Fibroblast of peridontal ligament (primary cell): ENCODE measurements around the gene PPIL3.
"Not testable (repeated sequence)": the region's sequence is repeated elsewhere in the genome, so short reads cannot be mapped to it uniquely, and the experiment has no call there.

Source experiments
- DNase-seq: peaks from one replicate; pipeline ENCODE4 v3.0.0-alpha.2; 2010; ENCODE audit errors: extremely low read depth

Gene PPIL3

DNA sequence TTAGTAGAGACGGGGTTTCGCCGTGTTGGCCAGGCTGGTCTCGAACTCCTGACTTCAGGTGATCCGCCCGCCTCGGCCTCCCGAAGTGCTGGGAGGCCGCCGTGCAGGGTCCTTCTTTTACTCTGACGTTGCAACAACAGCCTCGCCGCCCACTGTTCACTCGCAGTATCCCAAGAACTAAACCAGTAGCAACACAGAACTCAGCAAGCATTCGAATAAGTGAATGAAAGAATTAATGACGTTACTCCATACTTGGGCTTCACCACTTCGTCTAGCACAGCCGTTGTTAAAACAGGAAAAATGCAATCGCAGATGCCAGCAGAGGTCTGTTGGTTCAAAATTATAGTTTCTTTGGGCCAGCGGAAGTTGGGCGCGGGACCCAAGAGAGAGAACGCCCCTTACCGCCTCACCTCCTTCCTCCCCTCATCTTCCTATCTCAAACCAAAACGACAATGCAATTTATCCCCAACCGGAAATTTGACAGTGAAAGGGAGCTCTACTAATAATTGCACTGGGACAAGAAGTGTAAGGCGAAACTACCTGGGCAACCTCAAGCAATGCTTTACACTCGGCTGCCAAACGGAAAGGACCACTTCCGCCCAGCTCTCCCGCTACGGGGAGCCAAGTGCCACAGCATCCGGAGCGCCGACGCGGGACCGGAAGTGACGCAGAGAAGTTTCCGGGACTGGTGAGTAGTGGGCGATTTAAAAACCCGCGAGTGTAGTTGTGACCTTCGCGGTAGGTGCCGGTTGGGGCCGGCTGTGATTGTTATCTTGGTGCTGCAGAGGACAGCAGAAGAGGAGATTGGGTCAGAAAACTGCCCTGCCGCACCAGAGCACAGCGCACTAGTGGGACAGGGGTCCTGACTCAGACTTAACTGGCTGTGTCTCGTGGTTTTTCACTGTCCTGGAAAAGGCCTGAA lies at the start of gene PPIL3, which contains the start of gene NIF3L1:
Gene PPIL3 (minus strand): TSS at position 374 of the 922 bp plus-strand sequence. CDS start 1,462 bp downstream, outside the sequence.
Gene NIF3L1 (plus strand): TSS at position 668 of the 922 bp plus-strand sequence. CDS start 2,573 bp downstream, outside the sequence.
- peak; percentile 97 for DNase-seq

DNA sequence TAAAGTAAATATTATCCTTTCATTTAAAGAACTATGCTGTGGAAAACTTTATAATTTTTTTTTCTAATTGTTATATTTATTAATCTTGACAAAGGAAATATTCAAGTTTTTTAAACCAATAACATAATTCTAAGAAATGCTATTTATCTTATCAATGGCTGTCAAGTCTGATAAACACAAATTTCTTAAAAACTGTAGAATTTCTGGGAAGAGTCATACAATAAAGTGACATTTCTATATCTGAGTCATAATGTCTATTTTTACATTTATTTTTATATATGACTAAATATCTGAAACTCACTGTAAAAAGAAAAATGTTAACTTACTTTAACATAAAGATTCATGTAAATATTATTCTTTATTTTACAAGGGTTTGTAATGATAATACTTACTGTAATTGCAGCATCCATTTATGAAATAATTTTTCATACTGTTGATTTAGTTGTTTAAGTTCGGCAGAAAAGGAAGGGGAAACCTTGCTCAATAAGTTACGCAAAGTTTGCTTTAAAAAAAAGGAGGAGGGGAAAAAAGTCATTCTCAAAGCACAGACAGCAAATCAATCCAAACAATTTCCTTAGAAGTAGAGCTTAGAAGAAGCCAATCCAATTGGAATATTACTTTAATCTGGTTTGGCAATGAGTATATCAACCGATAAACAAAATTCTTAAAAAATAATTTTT lies 42.2 kb upstream of the PPIL3 start:
- peak; percentile 23 for DNase-seq

DNA sequence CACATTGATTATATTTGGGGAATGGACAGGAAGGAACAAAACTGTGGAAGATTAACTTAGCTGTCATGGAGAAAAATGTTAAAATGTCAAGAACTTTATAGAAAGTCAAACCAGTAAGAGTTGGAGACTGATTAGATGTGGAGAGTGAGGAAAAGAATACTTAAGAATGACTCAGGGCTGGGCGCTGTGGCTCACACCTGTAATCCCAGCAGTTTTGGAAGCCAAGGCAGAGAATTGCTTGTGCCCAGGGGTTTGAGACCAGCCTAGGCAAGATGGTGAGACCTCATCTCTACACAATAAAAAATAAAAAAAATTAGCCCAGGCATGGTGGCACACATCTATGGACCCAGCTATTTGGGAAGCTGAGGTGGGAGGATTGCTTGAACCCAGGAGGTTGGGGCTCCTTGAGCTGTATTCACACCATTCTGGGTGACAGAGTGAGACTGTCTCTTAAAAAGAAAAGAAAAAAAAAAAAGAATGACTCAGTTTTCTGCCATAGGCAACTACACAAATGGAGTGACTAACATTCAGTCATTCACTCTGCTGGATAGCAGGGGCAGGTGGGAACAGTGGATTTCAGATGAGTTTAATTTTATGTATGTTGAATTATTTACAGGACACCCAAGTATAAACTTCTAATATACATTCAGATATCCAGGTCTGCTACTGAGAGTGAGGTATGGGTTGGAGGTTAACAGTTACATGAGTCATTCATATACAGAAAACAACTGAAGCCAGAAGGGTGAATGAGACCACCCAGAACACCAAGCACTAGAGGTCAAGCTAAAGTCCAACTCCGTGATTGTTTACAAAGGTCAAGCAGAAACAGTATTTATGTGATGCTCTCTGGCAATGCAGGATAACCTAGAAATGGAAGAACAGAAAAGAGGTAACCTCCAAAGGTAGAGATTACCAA lies 40.7 kb upstream of the PPIL3 start:
- no peak for DNase-seq

DNA sequence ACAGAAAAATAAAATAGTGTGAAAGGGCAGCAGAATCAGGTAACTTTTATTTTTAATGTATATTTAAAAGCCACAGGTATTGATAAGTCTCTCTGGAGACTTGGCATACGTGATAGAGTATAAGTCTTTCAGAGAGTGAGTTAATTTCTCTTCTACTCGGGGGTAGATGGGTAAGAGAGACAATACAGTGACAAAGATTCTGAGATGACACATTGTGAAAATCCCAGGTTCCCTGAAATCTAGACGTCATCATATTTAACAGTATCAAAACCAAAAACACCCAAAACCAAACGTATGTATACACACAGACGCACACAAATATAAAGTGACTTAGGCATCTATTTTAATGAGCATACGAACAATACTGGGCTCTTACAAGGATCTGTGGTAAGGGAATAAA lies 33.6 kb upstream of the PPIL3 start:
- DNase-seq, result no peak

DNA sequence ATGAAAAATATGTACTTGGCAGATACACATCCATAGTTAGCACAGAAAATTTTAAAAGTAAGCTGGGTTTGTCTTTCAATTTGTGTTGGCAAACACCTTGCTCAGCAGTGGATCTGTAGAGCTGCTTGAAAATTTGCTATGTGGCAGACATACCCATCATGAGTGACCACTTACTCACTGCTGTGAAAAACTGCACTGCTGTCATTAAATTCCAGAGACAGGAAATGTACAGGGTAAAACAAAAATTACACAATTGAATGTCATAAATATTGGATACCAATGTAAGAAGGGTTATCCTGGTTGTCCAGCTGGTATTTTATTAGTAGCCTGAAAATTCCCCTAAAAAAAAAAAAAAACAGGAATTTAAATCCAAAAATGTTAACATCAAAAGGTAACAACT lies 24.8 kb upstream of the PPIL3 start:
- peak; percentile 16 for DNase-seq

DNA sequence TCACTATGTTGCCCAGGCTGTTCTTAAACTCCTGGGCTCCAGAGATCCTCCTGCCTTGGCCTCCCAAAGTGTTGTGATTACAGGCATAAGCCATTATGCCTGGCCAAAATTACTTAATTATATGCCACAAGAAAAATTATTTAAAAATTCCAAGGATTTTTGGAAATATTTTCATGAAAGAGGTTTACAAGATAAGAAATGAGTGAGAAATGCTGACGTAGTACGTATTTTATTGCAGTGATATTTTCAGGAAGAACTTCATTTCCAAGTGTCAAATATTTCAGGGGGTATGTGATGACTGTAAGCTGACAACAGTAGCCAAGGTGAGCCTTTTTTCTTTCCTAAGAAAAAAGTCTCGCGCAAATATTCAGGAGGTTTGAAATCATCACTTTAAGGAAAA lies 21.1 kb upstream of the PPIL3 start:
- DNase-seq, result no peak

DNA sequence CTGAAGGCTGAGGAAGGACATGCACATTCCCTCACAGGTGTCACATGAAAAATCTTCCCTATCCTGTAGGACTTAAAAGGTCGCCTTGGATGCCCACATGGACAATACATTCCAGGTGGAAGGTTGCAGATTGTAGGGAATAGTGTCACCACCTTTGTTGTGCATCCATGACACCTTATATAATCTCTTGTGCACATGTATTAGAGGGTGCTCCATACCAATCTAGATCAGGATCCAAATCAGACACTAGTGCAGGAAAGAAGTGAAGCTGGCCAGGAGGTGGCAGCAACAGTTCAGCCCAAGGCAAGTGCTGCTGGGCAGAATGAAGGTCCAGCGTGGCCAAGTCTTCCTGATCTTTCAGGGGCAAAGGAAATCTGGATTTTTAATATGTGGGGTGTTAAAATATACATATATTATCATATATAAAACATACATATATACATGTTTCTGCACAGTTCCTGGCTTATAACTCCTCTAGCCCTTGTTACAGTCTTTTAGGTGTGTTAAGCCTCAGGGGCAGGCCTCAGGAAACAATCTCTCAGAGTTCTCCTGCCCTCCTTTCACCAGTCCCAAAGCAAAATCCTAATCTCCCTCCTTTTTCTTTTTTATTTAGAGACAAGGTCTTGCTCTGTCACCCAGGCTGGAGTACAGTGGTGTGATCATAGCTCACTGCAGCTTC lies 16.9 kb upstream of the PPIL3 start:
- peak; percentile 80 for DNase-seq

DNA sequence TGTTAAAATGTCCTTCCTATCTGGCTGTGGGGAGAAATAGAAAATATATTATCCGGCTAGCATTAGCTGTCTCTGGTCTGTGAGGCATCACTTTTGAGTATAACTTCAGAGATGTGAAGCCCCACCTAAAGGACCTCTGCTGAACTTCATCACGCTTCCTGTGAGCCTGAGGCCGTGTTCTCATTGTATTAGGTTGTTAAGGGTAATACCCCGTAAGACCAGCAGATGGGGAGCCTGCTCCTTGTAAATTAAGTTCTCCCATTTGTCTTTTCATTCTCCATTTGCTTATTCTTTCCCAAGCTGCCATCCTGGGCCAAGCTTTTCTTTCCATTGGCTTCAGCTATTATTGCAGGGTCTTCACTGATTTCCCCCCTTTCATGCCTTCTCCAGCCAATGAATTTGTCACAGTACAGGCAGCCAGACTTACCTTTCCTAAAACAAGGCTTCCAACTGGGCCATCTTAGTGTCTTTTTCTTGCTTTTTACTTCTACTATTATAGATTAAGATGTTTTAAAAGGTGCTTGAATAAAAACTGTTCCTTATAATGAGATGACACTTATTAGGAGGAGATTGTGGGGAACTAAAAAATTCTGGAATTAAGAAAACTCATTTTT lies 12.7 kb upstream of the PPIL3 start:
- DNase-seq, result peak; percentile 93

DNA sequence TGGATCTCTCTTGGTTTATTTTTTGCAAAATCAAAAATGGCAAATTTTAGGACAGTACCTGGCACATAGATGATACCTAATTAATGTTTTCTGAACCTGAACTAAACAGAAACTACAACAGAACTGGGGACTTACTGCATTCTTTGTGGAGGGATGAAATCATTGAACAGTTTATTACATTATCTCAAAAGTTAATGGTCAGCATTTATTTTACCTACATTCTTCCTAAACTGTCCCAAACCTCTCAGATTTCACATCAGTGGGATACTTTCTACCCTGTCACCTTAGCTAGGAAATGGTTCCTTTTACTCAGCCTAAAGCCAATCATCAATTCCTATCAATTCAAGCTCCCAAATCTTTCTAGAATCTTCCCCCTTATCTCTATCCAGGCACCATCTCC lies 10.6 kb upstream of the PPIL3 start:
- DNase-seq, result no peak

DNA sequence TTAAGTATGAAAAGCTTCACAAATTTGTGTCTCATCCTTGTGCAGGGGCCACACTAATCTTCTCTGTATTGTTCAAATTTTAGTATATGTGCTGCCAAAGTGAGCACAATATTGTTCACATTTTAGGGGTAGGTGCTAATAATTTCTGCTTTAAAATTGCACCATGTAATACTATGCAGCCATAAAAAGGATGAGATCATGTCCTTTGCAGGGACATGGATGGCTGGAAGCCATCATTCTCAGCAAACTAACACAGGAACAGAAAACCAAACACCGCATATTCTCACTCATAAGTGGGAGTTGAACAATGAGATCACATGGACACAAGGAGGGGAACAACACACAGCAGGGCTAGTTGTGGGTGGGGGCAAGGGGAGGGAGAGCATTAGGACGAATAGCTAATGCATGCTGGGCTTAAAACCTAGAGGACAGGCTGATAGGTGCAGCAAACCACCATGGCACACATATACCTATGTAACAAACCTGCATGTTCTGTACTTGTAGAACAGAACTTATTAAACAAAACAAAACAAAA lies 7.1 kb downstream of the PPIL3 start:
- DNase-seq, result not testable (repeated sequence)

DNA sequence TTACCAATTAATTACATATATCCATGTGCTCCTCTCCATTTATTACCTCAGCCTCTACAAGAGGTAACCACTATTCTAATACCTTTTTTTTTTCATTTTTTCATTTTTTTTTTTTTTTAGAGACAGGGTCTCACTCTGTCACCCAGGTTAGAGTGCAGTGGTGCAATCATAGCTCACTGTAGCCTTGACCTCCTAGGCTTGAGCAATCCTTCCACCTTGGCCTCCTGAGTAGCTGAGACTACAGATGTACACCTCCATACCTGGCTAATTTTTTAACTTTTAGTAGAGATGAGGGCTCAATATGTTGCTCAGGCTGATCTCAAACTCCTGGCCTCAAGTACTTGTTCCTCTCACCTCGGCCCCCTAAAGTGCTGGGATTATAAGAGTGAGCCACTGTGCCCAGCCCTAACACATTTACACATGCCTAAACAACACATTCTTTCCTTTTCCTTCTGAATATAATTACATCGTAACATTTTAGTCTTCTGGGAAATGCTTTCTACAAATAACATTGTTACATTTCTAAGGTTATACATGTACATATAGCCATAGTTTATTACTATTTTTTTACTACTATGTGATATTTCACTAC lies 10.5 kb downstream of the PPIL3 start:
- no peak for DNase-seq

DNA sequence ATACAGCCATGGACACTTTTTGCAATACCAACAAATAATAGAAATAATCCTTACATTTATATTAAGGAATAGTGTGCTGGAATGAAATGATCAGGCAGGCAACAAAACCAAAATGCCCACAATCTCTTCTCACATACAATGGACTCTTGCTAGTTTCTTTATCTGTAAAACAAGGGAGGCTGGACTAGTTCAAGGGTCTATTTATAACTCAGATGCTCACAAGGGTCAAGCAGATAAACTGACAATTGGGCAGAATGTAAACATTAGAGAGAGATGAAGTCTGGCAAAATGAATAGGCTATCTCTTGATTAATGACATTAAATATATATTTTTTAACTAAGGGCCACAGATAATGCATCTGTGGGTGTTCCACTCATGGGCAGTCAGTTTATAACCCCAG lies 11.4 kb downstream of the PPIL3 start:
- DNase-seq, result no peak

DNA sequence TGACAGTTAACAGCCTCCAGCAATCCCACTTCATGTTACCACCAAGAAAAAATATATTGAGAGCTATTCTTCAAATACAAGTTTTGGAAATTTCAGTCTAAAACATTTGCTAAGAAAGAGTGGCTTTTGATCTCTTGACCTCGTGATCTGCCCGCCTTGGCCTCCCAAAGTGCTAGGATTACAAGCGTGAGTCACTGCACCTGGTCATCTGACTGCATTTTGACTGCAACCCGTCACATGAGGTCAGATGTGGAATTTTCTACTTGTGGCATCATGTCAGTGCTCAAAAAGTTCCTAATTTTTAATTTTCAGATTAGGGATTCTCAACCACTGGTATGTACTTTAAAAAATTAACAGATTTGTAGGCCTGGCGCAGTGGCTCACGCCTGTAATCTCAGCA lies 15.3 kb downstream of the PPIL3 start:
- no peak for DNase-seq

DNA sequence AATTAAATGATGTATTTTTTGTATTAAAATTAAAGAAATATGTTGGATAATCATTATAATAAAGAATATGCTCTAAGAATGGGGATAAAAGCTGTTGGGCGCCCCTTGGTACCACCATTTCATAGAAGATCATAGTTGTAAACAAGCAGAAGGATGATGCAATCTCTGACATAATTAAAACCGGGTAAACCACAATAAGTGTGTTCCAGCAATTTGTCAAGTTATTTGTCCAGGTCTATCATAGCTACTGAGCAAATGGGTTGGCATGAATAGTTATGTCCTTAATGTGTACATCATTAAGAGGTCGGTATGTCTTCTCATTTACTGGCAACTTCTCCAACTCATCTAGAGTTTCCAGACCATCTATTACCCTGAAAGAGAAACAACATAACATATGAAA lies 17.7 kb downstream of the PPIL3 start:
- no peak for DNase-seq

DNA sequence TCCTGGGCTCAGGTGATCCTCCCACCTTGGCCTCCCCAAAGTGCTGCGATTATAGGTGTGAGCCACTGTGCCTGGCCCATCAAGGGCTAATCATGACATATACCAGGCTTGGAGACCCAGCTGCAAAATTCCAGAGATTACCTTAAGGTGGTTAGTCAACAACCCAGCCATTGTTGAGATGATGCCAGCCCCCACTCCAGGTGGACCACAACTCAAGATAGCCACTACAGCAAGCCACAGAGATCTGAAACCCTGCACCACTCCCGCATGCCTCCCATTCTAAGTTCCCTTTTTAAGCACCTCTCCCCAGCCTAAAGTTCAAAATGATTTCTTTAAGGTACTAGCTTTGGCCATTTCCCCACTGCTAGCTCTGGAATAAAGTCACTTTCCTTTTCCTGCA lies 19.9 kb downstream of the PPIL3 start:
- no peak for DNase-seq

DNA sequence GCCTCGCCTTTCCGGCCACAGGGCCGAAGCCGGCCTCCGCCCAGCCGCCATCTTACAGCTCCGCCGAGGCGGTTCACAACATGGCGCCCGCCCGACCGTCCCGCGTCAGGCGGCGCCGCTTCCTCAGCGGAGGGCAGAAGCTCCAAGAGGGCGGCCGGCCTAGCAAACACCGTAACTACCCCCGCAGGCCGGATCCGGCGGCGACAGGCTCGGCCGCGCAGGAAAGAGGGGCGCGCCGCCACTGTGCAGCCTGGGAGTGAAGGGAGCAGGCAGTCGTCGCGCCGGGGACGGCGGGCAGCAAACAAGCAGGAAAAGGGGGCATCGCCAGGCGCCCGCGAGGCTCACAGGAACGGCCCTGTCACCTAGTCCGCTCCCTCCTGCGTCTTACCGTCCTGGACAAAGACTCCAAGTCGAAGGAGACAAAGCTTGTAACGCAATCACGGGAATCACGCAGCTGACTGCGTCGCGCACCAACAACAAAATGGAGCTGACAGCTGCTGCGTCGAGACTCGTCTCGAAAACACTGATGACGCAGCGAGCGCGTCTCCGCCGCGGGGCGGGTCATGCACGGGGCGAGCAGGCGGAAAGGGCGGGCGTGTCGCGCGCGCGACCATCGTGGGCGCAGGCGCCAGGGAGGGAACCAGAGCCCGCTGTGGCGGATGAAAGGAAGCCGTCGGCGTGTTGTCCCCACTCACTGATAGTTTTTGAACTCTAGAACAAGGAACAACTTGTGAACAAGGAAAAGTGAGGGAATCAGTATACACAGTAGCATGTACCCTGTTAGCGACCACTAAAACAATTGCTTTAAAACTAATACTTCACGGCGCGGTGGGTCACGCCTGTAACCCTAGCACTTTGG lies 24.5 kb downstream of the PPIL3 start, which contains the start of gene CLK1:
Gene CLK1 (minus strand): TSS at position 483 of the 859 bp plus-strand sequence. CDS start 2,796 bp downstream, outside the sequence.
- peak; percentile 91 for DNase-seq

DNA sequence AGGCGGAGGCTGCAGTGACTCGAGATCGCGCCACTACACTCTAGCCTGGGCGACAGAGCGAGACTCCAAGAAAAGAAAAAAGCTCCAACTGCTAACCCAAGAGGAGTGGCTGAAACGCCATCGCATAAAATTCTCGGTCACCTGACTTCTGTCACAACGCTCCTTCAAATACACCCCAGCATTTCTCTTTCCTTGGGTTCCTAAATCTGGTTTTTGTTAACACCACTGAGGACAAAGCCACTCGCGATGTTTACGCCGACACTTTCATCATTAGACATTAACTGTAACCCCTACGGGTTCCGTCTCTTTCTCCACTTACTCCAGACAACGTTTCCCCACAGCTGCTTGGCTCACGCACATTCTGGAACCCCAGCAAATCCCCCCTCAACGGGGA lies 25.1 kb downstream of the PPIL3 start:
- DNase-seq, result peak; percentile 63

DNA sequence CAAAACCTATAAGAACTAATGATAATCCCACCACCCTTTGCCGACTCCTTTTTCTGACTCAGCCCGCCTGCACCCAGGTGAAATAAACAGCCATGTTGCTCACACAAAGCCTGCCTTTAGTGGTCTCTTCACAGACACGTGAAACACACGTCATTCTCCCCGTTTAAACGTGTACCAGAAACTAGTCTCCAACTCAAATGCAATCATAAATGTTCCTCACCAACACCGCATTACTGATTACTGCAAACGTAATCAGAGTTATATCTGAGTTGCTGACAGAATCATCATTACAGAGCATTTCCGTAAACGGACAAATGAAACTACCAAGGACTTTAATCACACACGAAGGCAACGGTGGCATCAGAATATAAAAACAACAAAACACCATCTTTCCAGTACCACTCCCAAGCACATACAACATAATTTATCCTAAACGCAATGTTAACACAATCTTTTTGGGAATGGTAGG lies 26.3 kb downstream of the PPIL3 start:
- peak; percentile 78 for DNase-seq

DNA sequence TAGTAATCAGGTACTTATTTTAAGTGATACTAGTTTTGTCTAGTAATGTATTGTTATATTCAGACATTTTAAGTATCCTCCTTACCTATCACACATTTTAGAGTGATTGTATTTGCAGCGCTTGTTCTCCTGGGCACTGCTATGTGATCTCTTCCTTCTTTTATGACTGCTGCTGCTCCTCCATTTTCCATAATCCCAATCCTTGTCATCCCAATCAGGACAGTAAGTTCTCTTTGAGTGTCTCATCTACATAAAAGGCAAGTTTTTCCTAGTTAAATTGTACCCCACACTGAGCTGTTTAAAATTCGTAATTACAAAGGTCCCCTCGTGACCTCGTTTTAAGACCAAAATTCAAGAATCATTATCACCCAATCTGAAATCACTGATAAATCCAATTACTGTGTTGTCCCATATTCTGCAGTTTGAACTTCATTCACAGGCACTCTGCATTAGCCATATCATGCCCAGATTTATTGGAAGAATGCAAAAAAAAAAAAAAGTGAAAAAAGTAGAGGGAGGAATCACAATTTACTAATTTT lies 27.2 kb downstream of the PPIL3 start:
- no peak for DNase-seq
